HCT116 (cell line): ENCODE results near the gene ITPK1. TPM values are rescaled to one million over a fixed set of nuclear protein-coding genes. Genes with fewer than 3 reads are reported as not detected.

Source experiments
- ATAC-seq: fragments of 200-7000 bp; cut with Tn5 transposase; 2 replicates; pipeline ENCODE4 v1.9.1; 2020; ENCODE audit warnings: mild to moderate bottlenecking, moderate library complexity
- BruUV-seq: library from RNA; stranded (reverse); fragments of 400-500 nt; replicated peaks from 2 replicates; lab custom pipeline; 2021; lab: Mats Ljungman, UMichigan
- CTCF ChIA-PET: fragments of 300-600 bp; sonication (Branson Sonifier 250); formaldehyde crosslinking; loops from one replicate; lab custom pipeline; 2021; ENCODE audit warnings: antibody characterized with exemption; lab: Charles Lee
- POLR2A ChIA-PET: fragments of 300-600, 350-600 bp; sonication (Branson Sonifier 250); formaldehyde crosslinking; loops from one replicate; lab custom pipeline; 2021; ENCODE audit warnings: antibody characterized with exemption; lab: Charles Lee
- RAD21 ChIA-PET, 2 experiments: fragments of 300-600 bp; sonication (Branson Sonifier 250); formaldehyde crosslinking; loops; one replicate each; lab custom pipeline; 2023; ENCODE audit warnings: low total read pairs in 2 of 2; ENCODE audit not compliant: uncharacterized antibody in 2 of 2, unreplicated experiment in 2 of 2, low non-redundant PET in 1 of 2; lab: Charles Lee
- DNase-seq: peaks from one replicate; pipeline ENCODE4 v3.0.0-alpha.2; 2010; ENCODE audit warnings: low read depth, low spot score
- H2AFZ ChIP-seq: fragments of 200-600 bp; shearing (Covaris generic), sonication (generic); 2 replicates; pipeline ENCODE4 v1.6.1; 2017; ENCODE audit warnings: low read depth, mixed run types, mixed read lengths, antibody characterized with exemption, low read length; ENCODE audit not compliant: poor library complexity, severe bottlenecking
- H3K27ac ChIP-seq: 2 replicates; pipeline ENCODE4 v1.5.1; 2012; ENCODE audit warnings: low read depth, low read length
- H3K27me3 ChIP-seq: fragments of 200-600 bp; sonication (generic); 2 replicates; pipeline ENCODE4 v1.6.1; 2016; ENCODE audit warnings: mixed run types, low read length, mixed read lengths; ENCODE audit not compliant: insufficient read depth
- H3K36me3 ChIP-seq, 2 experiments: fragments of 200-500 bp in 1 of 2; fragments of 200-600 bp in 1 of 2; sonication (Bioruptor generic) in 1 of 2; sonication (generic) in 1 of 2; 2 replicates each; pipeline versions ENCODE4 v1.5.1 to v1.6.1; 2014 to 2016; ENCODE audit warnings: low read length in 2 of 2, inconsistent platforms in 1 of 2, mixed read lengths in 1 of 2, mixed run types in 1 of 2; ENCODE audit not compliant: insufficient read depth in 2 of 2, control insufficient read depth in 1 of 2
- H3K4me1 ChIP-seq, 2 experiments: fragments of 200-600 bp in 1 of 2; sonication (generic) in 1 of 2; 2 replicates each; pipeline versions ENCODE4 v1.5.1 to v1.6.1; 2012 to 2017; ENCODE audit warnings: low read length in 2 of 2, inconsistent platforms in 1 of 2, mild to moderate bottlenecking in 1 of 2, mixed read lengths in 1 of 2, mixed run types in 1 of 2, moderate library complexity in 1 of 2; ENCODE audit not compliant: insufficient read depth in 2 of 2, control insufficient read depth in 1 of 2
- H3K4me2 ChIP-seq: fragments of 200-600 bp; sonication (generic); 2 replicates; pipeline ENCODE4 v1.6.1; 2017; ENCODE audit warnings: mixed run types, low read length, mixed read lengths
- H3K4me3 ChIP-seq, 2 experiments: fragments of 200-600 bp in 1 of 2; sonication (generic) in 1 of 2; replicated peaks in 1 of 2; 2 replicates each; pipeline ENCODE4 v1.5.1; 2011 to 2016; ENCODE audit warnings: low read length in 2 of 2, control low read depth in 1 of 2, low read depth in 1 of 2, mild to moderate bottlenecking in 1 of 2, mixed read lengths in 1 of 2, mixed run types in 1 of 2
- H3K79me2 ChIP-seq: fragments of 200-600 bp; sonication (generic); 2 replicates; pipeline ENCODE4 v1.6.1; 2017; ENCODE audit warnings: mild to moderate bottlenecking, mixed run types, low read length, moderate library complexity, mixed read lengths; ENCODE audit not compliant: insufficient read depth
- H3K9ac ChIP-seq: fragments of 200-600 bp; sonication (generic); 2 replicates; pipeline ENCODE4 v1.6.1; 2016; ENCODE audit warnings: low read length, mixed read lengths
- H3K9me2 ChIP-seq: fragments of 200-600 bp; sonication (generic), shearing (Covaris generic); 2 replicates; pipeline ENCODE4 v1.6.1; 2017; ENCODE audit warnings: mixed run types, mild to moderate bottlenecking, moderate library complexity; ENCODE audit not compliant: insufficient read depth
- H3K9me3 ChIP-seq, 2 experiments: fragments of 200-500 bp in 1 of 2; fragments of 200-600 bp in 1 of 2; sonication (Bioruptor generic) in 1 of 2; sonication (generic) in 1 of 2; 2 replicates each; pipeline ENCODE4 v1.6.1; 2014 to 2017; ENCODE audit warnings: low read length in 2 of 2, mixed read lengths in 2 of 2, inconsistent platforms in 1 of 2, low read depth in 1 of 2, mild to moderate bottlenecking in 1 of 2, mixed run types in 1 of 2, moderate library complexity in 1 of 2; ENCODE audit not compliant: control insufficient read depth in 1 of 2, insufficient read depth in 1 of 2
- H4K20me1 ChIP-seq: fragments of 200-600 bp; sonication (generic), shearing (Covaris generic); 2 replicates; pipeline ENCODE4 v1.6.1; 2017; ENCODE audit warnings: mixed run types, mild to moderate bottlenecking, moderate library complexity; ENCODE audit not compliant: insufficient read depth
- CEBPB ChIP-seq: IDR thresholded peaks from 2 replicates; pipeline ENCODE4 v1.6.1; 2012; ENCODE audit warnings: low read depth
- ELF1 ChIP-seq: IDR thresholded peaks from 2 replicates; pipeline ENCODE4 v1.6.1; 2012; ENCODE audit warnings: low read depth, borderline replicate concordance
- EZH2phosphoT487 ChIP-seq: fragments of 200-600 bp; IDR thresholded peaks from 2 replicates; pipeline ENCODE4 v1.6.1; 2018; ENCODE audit warnings: antibody characterized with exemption, borderline replicate concordance
- FOSL1 ChIP-seq: IDR thresholded peaks from 2 replicates; pipeline ENCODE4 v1.6.1; 2012; ENCODE audit warnings: low read depth
- POLR2A ChIP-seq: IDR thresholded peaks from 2 replicates; pipeline ENCODE4 v1.7.0; 2011; ENCODE audit warnings: borderline replicate concordance; ENCODE audit not compliant: insufficient read depth, insufficient read length; ENCODE audit errors: extremely low read depth
- POLR2AphosphoS5 ChIP-seq: IDR thresholded peaks from 2 replicates; pipeline ENCODE4 v1.6.1; 2011; ENCODE audit warnings: mild to moderate bottlenecking, low read depth, low read length, moderate library complexity
- SIN3A ChIP-seq: IDR thresholded peaks from 2 replicates; pipeline ENCODE4 v1.6.1; 2012; ENCODE audit warnings: low read depth
- SRF ChIP-seq: IDR thresholded peaks from 2 replicates; pipeline ENCODE4 v1.6.1; 2012; ENCODE audit warnings: low read depth
- YY1 ChIP-seq: IDR thresholded peaks from 2 replicates; pipeline ENCODE4 v1.6.1; 2011; ENCODE audit warnings: low read length, low read depth, moderate library complexity, mild to moderate bottlenecking; ENCODE audit not compliant: insufficient replicate concordance; ENCODE audit errors: extremely low read depth
- ZFX ChIP-seq: fragments of 450-650 bp; IDR thresholded peaks from 2 replicates; pipeline ENCODE4 v1.6.1; 2017
- intact Hi-C: fragments of 100-400 bp; cut with micrococcal nuclease; formaldehyde crosslinking; loops from 2 replicates; pipeline ENCODE4 v1.10.0; 2022
- total RNA-seq: library from RNA; stranded (reverse); gene quantifications from one replicate; pipeline ENCODE4 v1.2.1, GENCODE V29; 2021; ENCODE audit not compliant: unreplicated experiment
- TF ChIP-seq, protein P1 (sequence below): IDR thresholded peaks from 2 replicates; pipeline ENCODE4 v1.6.1; 2012; ENCODE audit warnings: low read depth
- TF ChIP-seq, protein P2 (sequence below): IDR thresholded peaks from 2 replicates; pipeline ENCODE4 v1.6.1; 2012
- TF ChIP-seq, protein P3 (sequence below), 3 experiments: fragments of 200-600 bp in 1 of 3; sonication (generic) in 1 of 3; IDR thresholded peaks in 2 of 3; conservative IDR thresholded peaks in 1 of 3; 2 replicates each; pipeline ENCODE4 v1.5.1; 2012 to 2017; ENCODE audit warnings: low read depth in 2 of 3, low read length in 2 of 3, antibody characterized with exemption in 1 of 3, borderline replicate concordance in 1 of 3, control low read depth in 1 of 3, mild to moderate bottlenecking in 1 of 3, mixed read lengths in 1 of 3, mixed run types in 1 of 3, moderate library complexity in 1 of 3; ENCODE audit not compliant: insufficient read depth in 1 of 3
- TF ChIP-seq, protein P4 (sequence below): IDR thresholded peaks from 2 replicates; pipeline ENCODE4 v1.6.1; 2012

Gene ITPK1
- total RNA-seq, 1 experiment from 2014 or later: 70.2 TPM

DNA sequence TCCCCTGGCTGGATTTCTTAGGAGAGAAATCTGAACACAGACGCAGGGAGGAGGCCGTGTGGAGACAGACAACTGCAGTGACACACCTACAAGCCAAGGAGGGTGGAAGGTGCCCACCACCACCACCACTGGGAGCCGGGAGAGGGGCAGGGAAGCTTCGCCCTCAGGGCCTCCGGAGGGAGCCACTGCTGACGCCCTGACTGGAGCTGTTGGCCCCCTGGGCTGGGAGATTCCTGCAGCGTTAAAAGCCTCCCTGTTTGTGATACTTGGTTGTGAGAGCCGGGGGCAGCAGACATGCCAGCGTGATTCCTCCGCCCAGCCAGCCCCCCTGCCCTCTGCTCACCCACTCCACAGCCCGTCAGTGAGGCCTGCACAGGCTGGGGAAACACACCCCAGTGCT lies 120.8 kb downstream of the ITPK1 start (continued):
- TF ChIP-seq, protein P1, sequence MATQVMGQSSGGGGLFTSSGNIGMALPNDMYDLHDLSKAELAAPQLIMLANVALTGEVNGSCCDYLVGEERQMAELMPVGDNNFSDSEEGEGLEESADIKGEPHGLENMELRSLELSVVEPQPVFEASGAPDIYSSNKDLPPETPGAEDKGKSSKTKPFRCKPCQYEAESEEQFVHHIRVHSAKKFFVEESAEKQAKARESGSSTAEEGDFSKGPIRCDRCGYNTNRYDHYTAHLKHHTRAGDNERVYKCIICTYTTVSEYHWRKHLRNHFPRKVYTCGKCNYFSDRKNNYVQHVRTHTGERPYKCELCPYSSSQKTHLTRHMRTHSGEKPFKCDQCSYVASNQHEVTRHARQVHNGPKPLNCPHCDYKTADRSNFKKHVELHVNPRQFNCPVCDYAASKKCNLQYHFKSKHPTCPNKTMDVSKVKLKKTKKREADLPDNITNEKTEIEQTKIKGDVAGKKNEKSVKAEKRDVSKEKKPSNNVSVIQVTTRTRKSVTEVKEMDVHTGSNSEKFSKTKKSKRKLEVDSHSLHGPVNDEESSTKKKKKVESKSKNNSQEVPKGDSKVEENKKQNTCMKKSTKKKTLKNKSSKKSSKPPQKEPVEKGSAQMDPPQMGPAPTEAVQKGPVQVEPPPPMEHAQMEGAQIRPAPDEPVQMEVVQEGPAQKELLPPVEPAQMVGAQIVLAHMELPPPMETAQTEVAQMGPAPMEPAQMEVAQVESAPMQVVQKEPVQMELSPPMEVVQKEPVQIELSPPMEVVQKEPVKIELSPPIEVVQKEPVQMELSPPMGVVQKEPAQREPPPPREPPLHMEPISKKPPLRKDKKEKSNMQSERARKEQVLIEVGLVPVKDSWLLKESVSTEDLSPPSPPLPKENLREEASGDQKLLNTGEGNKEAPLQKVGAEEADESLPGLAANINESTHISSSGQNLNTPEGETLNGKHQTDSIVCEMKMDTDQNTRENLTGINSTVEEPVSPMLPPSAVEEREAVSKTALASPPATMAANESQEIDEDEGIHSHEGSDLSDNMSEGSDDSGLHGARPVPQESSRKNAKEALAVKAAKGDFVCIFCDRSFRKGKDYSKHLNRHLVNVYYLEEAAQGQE: no peak
- no peak for TF ChIP-seq POLR2A
- no peak for TF ChIP-seq ZFX
- TF ChIP-seq YY1: no peak

DNA sequence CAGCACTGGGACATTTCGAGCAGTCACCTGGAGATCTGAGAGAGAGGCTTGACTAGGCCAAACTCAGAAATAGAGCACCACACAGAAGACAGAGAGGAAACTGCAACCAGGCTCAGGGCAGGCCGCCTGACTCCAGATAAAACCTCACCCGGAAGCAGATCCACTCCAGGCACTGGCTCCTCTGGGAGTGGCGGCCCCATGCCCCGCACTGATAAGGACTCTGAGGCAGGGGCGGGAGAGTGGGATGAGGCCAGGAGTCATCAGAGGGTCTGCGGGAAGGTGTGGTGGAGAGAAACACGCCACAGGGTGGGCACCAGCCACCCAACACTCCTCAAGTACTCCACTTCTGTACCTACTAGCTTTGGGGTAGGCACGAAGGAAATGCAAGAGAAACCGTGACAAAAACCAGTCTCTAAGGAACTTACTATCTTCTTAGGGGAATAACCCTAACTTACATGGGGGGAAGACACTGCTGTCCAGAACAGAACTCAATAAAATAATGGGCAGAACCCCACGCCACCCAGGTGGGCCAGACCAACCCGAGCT lies 121.5 kb downstream of the ITPK1 start:
- Histone ChIP-seq H3K4me1 (no peaks in the 10 kb centered on the region; a peak in 1 of 4 replicates), H3K36me3 (no peaks in the 10 kb centered on the region), H3K9me2 (no peaks in the 10 kb centered on the region), H3K4me3 (no peak overlapping the region), H3K9ac (no peak overlapping the region), H3K79me2 (no peaks in the 10 kb centered on the region), H3K9me3 (no peaks in the 10 kb centered on the region), H3K27me3 (no peaks in the 10 kb centered on the region), H3K27ac (no peak overlapping the region), H3K4me2 (no peak overlapping the region), H4K20me1 (no peaks in the 10 kb centered on the region), H2AFZ (no peak overlapping the region)
- DNase-seq (no peak), ATAC-seq (no peak)
- BruUV-seq: no TSS peak
- intact Hi-C loops: no loop called here
- POLR2A ChIA-PET: no interaction called here
- RAD21 ChIA-PET: no interaction called here
- CTCF ChIA-PET: no interaction called here
- TF ChIP-seq POLR2AphosphoS5: no peak
- no peak for TF ChIP-seq EZH2phosphoT487
- TF ChIP-seq, protein P2, sequence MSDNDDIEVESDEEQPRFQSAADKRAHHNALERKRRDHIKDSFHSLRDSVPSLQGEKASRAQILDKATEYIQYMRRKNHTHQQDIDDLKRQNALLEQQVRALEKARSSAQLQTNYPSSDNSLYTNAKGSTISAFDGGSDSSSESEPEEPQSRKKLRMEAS: no peak
- TF ChIP-seq POLR2A: no peak
- TF ChIP-seq YY1: no peak
- TF ChIP-seq ELF1: no peak
- TF ChIP-seq, protein P3, sequence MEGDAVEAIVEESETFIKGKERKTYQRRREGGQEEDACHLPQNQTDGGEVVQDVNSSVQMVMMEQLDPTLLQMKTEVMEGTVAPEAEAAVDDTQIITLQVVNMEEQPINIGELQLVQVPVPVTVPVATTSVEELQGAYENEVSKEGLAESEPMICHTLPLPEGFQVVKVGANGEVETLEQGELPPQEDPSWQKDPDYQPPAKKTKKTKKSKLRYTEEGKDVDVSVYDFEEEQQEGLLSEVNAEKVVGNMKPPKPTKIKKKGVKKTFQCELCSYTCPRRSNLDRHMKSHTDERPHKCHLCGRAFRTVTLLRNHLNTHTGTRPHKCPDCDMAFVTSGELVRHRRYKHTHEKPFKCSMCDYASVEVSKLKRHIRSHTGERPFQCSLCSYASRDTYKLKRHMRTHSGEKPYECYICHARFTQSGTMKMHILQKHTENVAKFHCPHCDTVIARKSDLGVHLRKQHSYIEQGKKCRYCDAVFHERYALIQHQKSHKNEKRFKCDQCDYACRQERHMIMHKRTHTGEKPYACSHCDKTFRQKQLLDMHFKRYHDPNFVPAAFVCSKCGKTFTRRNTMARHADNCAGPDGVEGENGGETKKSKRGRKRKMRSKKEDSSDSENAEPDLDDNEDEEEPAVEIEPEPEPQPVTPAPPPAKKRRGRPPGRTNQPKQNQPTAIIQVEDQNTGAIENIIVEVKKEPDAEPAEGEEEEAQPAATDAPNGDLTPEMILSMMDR (IDR thresholded peaks at IDR 0.05 in 2 of 3, conservative IDR thresholded peaks at IDR 0.05 in 1 of 3; ENCODE audit: borderline replicate concordance in 1 of 3, insufficient read depth in 1 of 3, low read depth in 2 of 3, low read length in 2 of 3): no peak
- TF ChIP-seq, protein P1: no peak
- no peak for TF ChIP-seq CEBPB
- no peak for TF ChIP-seq ZFX
- no peak for TF ChIP-seq SIN3A
- TF ChIP-seq FOSL1: no peak
- TF ChIP-seq, protein P4, sequence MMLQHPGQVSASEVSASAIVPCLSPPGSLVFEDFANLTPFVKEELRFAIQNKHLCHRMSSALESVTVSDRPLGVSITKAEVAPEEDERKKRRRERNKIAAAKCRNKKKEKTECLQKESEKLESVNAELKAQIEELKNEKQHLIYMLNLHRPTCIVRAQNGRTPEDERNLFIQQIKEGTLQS: no peak
- no peak for TF ChIP-seq SRF
